Naive thymus-derived CD4-positive, alpha-beta T cell (primary cell): ENCODE measurements around the gene TBXA2R. TPM values are rescaled to one million over a fixed set of nuclear protein-coding genes. Genes with fewer than 3 reads are reported as not detected.
"Not testable (repeated sequence)": the region's sequence is repeated elsewhere in the genome, so short reads cannot be mapped to it uniquely, and the experiment has no call there.

Source experiments
- ATAC-seq: fragments of 150-1000 bp; cut with Tn5 transposase; 2 replicates; pipeline ENCODE4 v1.10.0; 2021; ENCODE audit warnings: mild to moderate bottlenecking, moderate library complexity
- CTCF ChIA-PET: fragments of 350-600 bp; sonication (Branson Sonifier 250); formaldehyde crosslinking; loops from one replicate; lab custom pipeline; 2021; ENCODE audit warnings: antibody characterized with exemption; lab: Charles Lee
- POLR2A ChIA-PET: fragments of 350-600 bp; sonication (Branson Sonifier 250); formaldehyde crosslinking; loops from one replicate; lab custom pipeline; 2021; ENCODE audit warnings: antibody characterized with exemption, inconsistent platforms; lab: Charles Lee
- DNase-seq, 9 donors: peaks; one replicate each; pipeline versions ENCODE4 v3.0.0 to v3.0.0-alpha.2; 2020 to 2022; ENCODE audit warnings: mixed read lengths in 1 of 9
- H3K27ac ChIP-seq: one replicate; pipeline ENCODE4 v1.7.0; 2013; ENCODE audit warnings: mild to moderate bottlenecking, low read depth, low read length, moderate library complexity
- H3K27me3 ChIP-seq, 2 donors: one replicate each; pipeline ENCODE4 v1.7.0; 2013; ENCODE audit warnings: low read length in 2 of 2, mild to moderate bottlenecking in 2 of 2, moderate library complexity in 2 of 2; ENCODE audit not compliant: control insufficient read depth in 2 of 2, insufficient read depth in 2 of 2
- H3K36me3 ChIP-seq, 3 experiments: 1 replicate in 2 of 3; 2 replicates in 1 of 3; pipeline ENCODE4 v1.7.0; 2013; ENCODE audit warnings: low read length in 3 of 3, mild to moderate bottlenecking in 3 of 3, moderate library complexity in 1 of 3; ENCODE audit not compliant: insufficient read depth in 3 of 3, control insufficient read depth in 2 of 3
- H3K4me1 ChIP-seq, 2 donors: one replicate each; pipeline ENCODE4 v1.7.0; 2013; ENCODE audit warnings: low read length in 2 of 2, mild to moderate bottlenecking in 2 of 2, moderate library complexity in 1 of 2; ENCODE audit not compliant: control insufficient read depth in 2 of 2, insufficient read depth in 2 of 2
- H3K4me3 ChIP-seq: 2 replicates; pipeline ENCODE4 v1.7.0; 2013; ENCODE audit warnings: mild to moderate bottlenecking, low read length
- H3K9me3 ChIP-seq, 3 experiments: 1 replicate in 2 of 3; 2 replicates in 1 of 3; pipeline ENCODE4 v1.7.0; 2013; ENCODE audit warnings: low read length in 3 of 3; ENCODE audit not compliant: control insufficient read depth in 2 of 3
- H3K27ac Mint-ChIP-seq, 9 donors: one replicate each; pipeline ENCODE4 v1.8.0; 2020 to 2022; ENCODE audit warnings: mixed read lengths in 9 of 9, mild to moderate bottlenecking in 8 of 9, moderate library complexity in 5 of 9, inconsistent platforms in 2 of 9
- H3K27me3 Mint-ChIP-seq, 5 donors: one replicate each; pipeline ENCODE4 v1.8.0; 2021 to 2022; ENCODE audit warnings: mixed read lengths in 5 of 5, mild to moderate bottlenecking in 1 of 5
- H3K36me3 Mint-ChIP-seq, 5 donors: one replicate each; pipeline ENCODE4 v1.8.0; 2020 to 2022; ENCODE audit warnings: mixed read lengths in 5 of 5, mild to moderate bottlenecking in 3 of 5, inconsistent platforms in 1 of 5
- H3K4me1 Mint-ChIP-seq, 7 donors: one replicate each; pipeline ENCODE4 v1.8.0; 2020 to 2022; ENCODE audit warnings: mixed read lengths in 7 of 7, mild to moderate bottlenecking in 3 of 7, inconsistent platforms in 1 of 7
- H3K4me3 Mint-ChIP-seq, 10 donors: one replicate each; pipeline ENCODE4 v1.8.0; 2020 to 2022; ENCODE audit warnings: mild to moderate bottlenecking in 10 of 10, mixed read lengths in 10 of 10, moderate library complexity in 6 of 10, inconsistent platforms in 2 of 10
- H3K9me3 Mint-ChIP-seq, 11 donors: one replicate each; pipeline ENCODE4 v1.8.0; 2020 to 2022; ENCODE audit warnings: mixed read lengths in 11 of 11, mild to moderate bottlenecking in 4 of 11, inconsistent platforms in 1 of 11, moderate library complexity in 1 of 11
- intact Hi-C, 2 donors: fragments of 100-400 bp; cut with micrococcal nuclease; formaldehyde crosslinking; loops; one replicate each; pipeline ENCODE4 v1.15.1; 2023
- polyA plus RNA-seq, 2 donors: library from polyadenylated mRNA; unstranded; fragments of 300-500 nt; fragmentation: Illumina TruSeq; gene quantifications; one replicate each; pipeline ENCODE4 v1.2.3, GENCODE V29; 2021
- total RNA-seq, 6 experiments: library from RNA in 5 of 6; stranded (reverse) in 5 of 6; gene quantifications; 1 replicate in 5 of 6; 2 replicates in 1 of 6; pipeline ENCODE4 v1.2.3 and lab custom pipeline; 2021 to 2026

The TBXA2R gene
- total and polyA plus RNA-seq, 7 experiments from 2014 or later = 0.73 to 9.0 (median 5.1) TPM

- POLR2A ChIA-PET = interaction anchor here (0.6 to 2.6 kb wide), 6 partner anchors 12 to 84 kb away, joined by 3 to 9 read pairs (median 4); no protein-coding TSS in a partner anchor
These were observed 20.5 kb downstream of the TBXA2R start for GRCh38 chr19:3586127-3586626.

GRCh38 chr19:3585301-3586126, 21.2 kb downstream of the TBXA2R start, which contains the start of gene GIPC3:
Gene GIPC3 (plus strand): TSS chr19:3585478. CDS start chr19:3585598, 120 bp downstream.
- H3K9me3 ChIP-seq = no peaks in the 10 kb centered on the region
- peak within 1 kb of the TSS; percentile 54 for H3K4me3 ChIP-seq
- H3K27me3 Mint-ChIP-seq = peaks cover 0 to 6% (median 0%) of the 10 kb centered on the region in 5 donors
- ChIA-PET CTCF (interaction anchor here (0.8 to 2.7 kb wide), 6 partner anchors 19 to 41 kb away, joined by 3 to 9 read pairs (median 5); partner anchors contain the start of gene MFSD12), POLR2A (interaction anchor here (0.6 to 2.6 kb wide), 8 partner anchors 10 to 83 kb away, joined by 3 to 9 read pairs (median 4); no protein-coding TSS in a partner anchor)
- no peak within 1 kb of the TSS for H3K27ac Mint-ChIP-seq
- H3K36me3 Mint-ChIP-seq = no peaks in the 10 kb centered on the region
- H3K9me3 Mint-ChIP-seq = peaks cover 0 to 3% (median 0%) of the 10 kb centered on the region in 11 donors
- ATAC-seq (no peak), DNase-seq (peak in 2 of 9 donors; percentile 9 to 25)
- H3K27me3 ChIP-seq = no peaks in the 10 kb centered on the region
- H3K4me3 Mint-ChIP-seq = peak within 1 kb of the TSS in 8 of 10 donors; percentile 27 to 74 (median 68)
- H3K4me1 Mint-ChIP-seq = no peaks in the 10 kb centered on the region
- H3K36me3 ChIP-seq = no peaks in the 10 kb centered on the region
- intact Hi-C loops = loop anchor here in 1 of 2 donors (1.0 to 2.0 kb wide), 6 partner anchors 13 to 121 kb away; partner anchors contain the start of genes CACTIN and HMG20B
- peaks cover 0 to 6% of the 10 kb centered on the region in 2 donors for H3K4me1 ChIP-seq
- H3K27ac ChIP-seq = peak within 1 kb of the TSS; percentile 31

More at GRCh38 chr19:3586127-3586626, 20.5 kb downstream of the TBXA2R start:
- Mint-ChIP-seq H3K4me3 (peak overlapping the region in 8 of 10 donors; percentile 27 to 74 (median 68)), H3K9me3 (peaks cover 0 to 6% (median 0%) of the 10 kb centered on the region in 11 donors), H3K27me3 (peaks cover 0 to 6% (median 0%) of the 10 kb centered on the region in 5 donors), H3K27ac (no peak overlapping the region), H3K36me3 (no peaks in the 10 kb centered on the region), H3K4me1 (no peaks in the 10 kb centered on the region)
- Histone ChIP-seq H3K27me3 (no peaks in the 10 kb centered on the region), H3K9me3 (no peaks in the 10 kb centered on the region), H3K4me1 (peaks cover 0 to 6% of the 10 kb centered on the region in 2 donors), H3K36me3 (no peaks in the 10 kb centered on the region), H3K27ac (peak overlapping the region; percentile 31), H3K4me3 (peak overlapping the region; percentile 54)
- peak; percentile 51 for ATAC-seq
- CTCF ChIA-PET = interaction anchor here (1.3 to 2.7 kb wide), 4 partner anchors 22 to 41 kb away, joined by 4 to 9 read pairs (median 6); partner anchors contain the start of gene MFSD12
- intact Hi-C loops = loop anchor here in 1 of 2 donors (1.0 to 2.0 kb wide), 5 partner anchors 14 to 120 kb away; partner anchors contain the start of genes CACTIN and HMG20B
- DNase-seq = peak in 6 of 9 donors; percentile 26 to 59 (median 45)

GRCh38 chr19:3584036-3584802, 22.5 kb downstream of the TBXA2R start:
- H3K4me1 ChIP-seq, H3K36me3 Mint-ChIP-seq, ATAC-seq, H3K27me3 Mint-ChIP-seq, H3K27me3 ChIP-seq, H3K27ac Mint-ChIP-seq, H3K4me3 ChIP-seq, H3K27ac ChIP-seq, H3K9me3 ChIP-seq, H3K4me1 Mint-ChIP-seq, H3K36me3 ChIP-seq, H3K9me3 Mint-ChIP-seq, DNase-seq: not testable (repeated sequence)
- intact Hi-C loops = loop anchor here in 1 of 2 donors (2.0 kb wide), 1 partner anchor 39 kb away; no protein-coding TSS in a partner anchor
- ChIA-PET POLR2A (interaction anchor here (1.0 to 2.6 kb wide), 5 partner anchors 9 to 28 kb away, joined by 3 to 9 read pairs (median 4); no protein-coding TSS in a partner anchor), CTCF (interaction anchor here (0.5 to 2.7 kb wide), 8 partner anchors 21 to 85 kb away, joined by 3 to 9 read pairs (median 4); partner anchors contain the start of gene MFSD12)
- H3K4me3 Mint-ChIP-seq = peak overlapping the region in 5 of 10 donors; percentile 12 to 35 (median 21)

- H3K9me3 ChIP-seq, H3K27me3 ChIP-seq, H3K4me3 ChIP-seq, CTCF ChIA-PET, H3K27ac Mint-ChIP-seq, H3K4me3 Mint-ChIP-seq, POLR2A ChIA-PET, H3K27ac ChIP-seq, H3K36me3 Mint-ChIP-seq, H3K27me3 Mint-ChIP-seq, DNase-seq, H3K4me1 Mint-ChIP-seq, intact Hi-C loops, H3K4me1 ChIP-seq, ATAC-seq, H3K36me3 ChIP-seq, H3K9me3 Mint-ChIP-seq: not testable (repeated sequence)
These were observed 24.9 kb downstream of the TBXA2R start for GRCh38 chr19:3581792-3582191.

- POLR2A ChIA-PET = no interaction called here
- intact Hi-C loops = no loop called here
These were observed 26.3 kb downstream of the TBXA2R start for GRCh38 chr19:3580156-3580934.

More at GRCh38 chr19:3580156-3580934, 26.3 kb downstream of the TBXA2R start:
- peaks cover 0 to 2% (median under 1%) of the 10 kb centered on the region in 5 donors for H3K36me3 Mint-ChIP-seq
- H3K36me3 ChIP-seq = peaks cover 0 to 8% (median 4%) of the 10 kb centered on the region in 3 experiments
- H3K9me3 ChIP-seq = no peaks in the 10 kb centered on the region
- H3K4me1 ChIP-seq = no peaks in the 10 kb centered on the region
- CTCF ChIA-PET = interaction anchor here (0.6 kb wide), 1 partner anchor 10 kb away, joined by 3 read pairs; no protein-coding TSS in a partner anchor
- no peak overlapping the region for H3K4me3 Mint-ChIP-seq
- H3K27ac Mint-ChIP-seq = peak overlapping the region in 2 of 9 donors; percentile 4 to 19
- no peak for DNase-seq
- no peaks in the 10 kb centered on the region for H3K9me3 Mint-ChIP-seq
- H3K4me3 ChIP-seq = no peak overlapping the region
- ATAC-seq = no peak
- H3K27ac ChIP-seq = no peak overlapping the region
- peaks cover 0 to 6% (median 0%) of the 10 kb centered on the region in 5 donors for H3K27me3 Mint-ChIP-seq
- no peaks in the 10 kb centered on the region for H3K27me3 ChIP-seq
- peaks cover 0 to 2% (median 0%) of the 10 kb centered on the region in 7 donors for H3K4me1 Mint-ChIP-seq
